ENCODE measurements around the gene NKX6-2. TPM values are rescaled to one million over a fixed set of nuclear protein-coding genes. Genes with fewer than 3 reads are reported as not detected.

Gene NKX6-2
- total and polyA plus RNA-seq, 10 of the 15 experiments (the other 5 are each of a cell fraction or from before 2014, with no cell fraction given): 0.45 to 1.8 TPM; not detected in 8

DNA sequence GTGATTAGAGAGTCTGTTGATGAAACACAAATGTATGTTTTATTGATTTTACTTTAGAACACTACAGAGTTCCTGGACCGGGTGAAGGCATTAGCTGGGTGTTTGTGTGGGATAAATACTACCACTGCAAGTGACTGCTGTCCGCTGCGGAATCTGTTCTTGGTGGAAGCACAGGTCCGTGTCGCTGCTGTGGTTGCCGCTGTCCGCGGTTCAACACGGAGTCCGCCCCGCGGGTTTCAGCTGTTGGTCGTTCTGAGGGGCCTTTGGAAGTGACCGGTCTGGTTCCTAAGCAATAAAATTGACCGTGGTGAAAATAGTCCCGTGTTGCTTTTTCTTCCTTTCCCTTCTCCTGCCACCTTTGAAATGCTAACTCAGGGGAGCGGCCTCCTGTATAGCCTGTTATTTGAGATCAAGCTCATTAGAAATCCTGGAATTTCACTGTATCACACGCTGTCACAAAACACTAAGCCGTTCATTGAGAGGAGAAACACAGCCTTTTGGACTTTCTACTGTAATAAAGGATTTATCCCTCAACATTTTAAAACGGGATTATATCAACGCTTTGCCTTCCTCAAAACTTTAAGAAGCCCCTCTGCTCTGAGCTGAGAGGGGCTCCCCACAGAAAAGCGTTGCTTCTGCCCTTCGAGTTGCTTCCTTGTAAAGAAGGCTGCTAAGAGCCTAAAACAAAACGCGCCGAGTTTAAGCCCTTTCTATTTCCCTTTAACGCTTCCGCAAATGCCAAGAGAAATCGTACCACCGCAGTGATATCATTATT lies 2.6 kb downstream of the NKX6-2 start:
- Histone ChIP-seq H3K4me2 (ENCODE audit: control insufficient read depth, insufficient read depth) (no peak overlapping the region), H3K27ac (ENCODE audit: control insufficient read depth, insufficient read depth) (no peak overlapping the region), H4K20me1 (ENCODE audit: control insufficient read depth, insufficient read depth) (no peaks in the 10 kb centered on the region), H3K9me3 (replicated peaks; ENCODE audit: control insufficient read depth, insufficient read depth, low read length) (no peaks in the 10 kb centered on the region; the same call in 2 of the 3 replicates), H3K4me1 (ENCODE audit: control insufficient read depth, insufficient read depth, low read length) (no peaks in the 10 kb centered on the region), H2AFZ (ENCODE audit: control insufficient read depth, low read depth, low read length) (no peak overlapping the region), H3K27me3 (replicated peaks in 1 of 2; ENCODE audit: control insufficient read depth in 2 of 2, insufficient read depth in 2 of 2, low read length in 1 of 2) (no peaks in the 10 kb centered on the region), H3K9ac (ENCODE audit: control insufficient read depth, insufficient read depth, low read length) (no peak overlapping the region), H3K4me3 (no peak overlapping the region), H3K36me3 (ENCODE audit: control insufficient read depth in 2 of 2, insufficient read depth in 2 of 2, low read length in 1 of 2) (no peaks in the 10 kb centered on the region; a peak in 1 of 4 replicates), H3K79me2 (ENCODE audit: control insufficient read depth, insufficient read depth, low read length) (no peaks in the 10 kb centered on the region)
- DNase-seq (ENCODE audit: low read depth, low spot score): no peak
- intact Hi-C loops (cut with micrococcal nuclease; ENCODE audit: unreplicated experiment): no loop called here
- no peak for ATAC-seq
- 93% methylated on average over 30 of the region's 30 CpGs for WGBS (ENCODE audit: insufficient coverage, insufficient replicate concordance, low lambda C conversion rate, missing lambda C conversion rate)
- no TSS peak for BruUV-seq (replicated peaks)
- in situ Hi-C loops (cut with MboI): no loop called here
- FAIRE-seq: no peak
- TF ChIP-seq SUZ12 (IDR thresholded peaks at IDR 0.05; ENCODE audit: unreplicated experiment): no peak
- no peak for TF ChIP-seq EED (IDR thresholded peaks at IDR 0.05; ENCODE audit: low read depth)
- TF ChIP-seq CBFB (IDR thresholded peaks at IDR 0.05; ENCODE audit: low read depth): no peak
- TF ChIP-seq SUPT20H (IDR thresholded peaks at IDR 0.05; ENCODE audit: borderline replicate concordance, control insufficient read depth, low read depth, low read length): no peak
- no peak for TF ChIP-seq ZNF217 (IDR thresholded peaks at IDR 0.05)
- TF ChIP-seq ZZZ3 (IDR thresholded peaks at IDR 0.05; ENCODE audit: control insufficient read depth, insufficient read length, low read depth): no peak
- TF ChIP-seq IRF4 (IDR thresholded peaks at IDR 0.05; ENCODE audit: low read depth, low read length): no peak
- no peak for TF ChIP-seq HDAC6 (IDR thresholded peaks at IDR 0.05; ENCODE audit: unreplicated experiment)
- TF ChIP-seq, protein P1, sequence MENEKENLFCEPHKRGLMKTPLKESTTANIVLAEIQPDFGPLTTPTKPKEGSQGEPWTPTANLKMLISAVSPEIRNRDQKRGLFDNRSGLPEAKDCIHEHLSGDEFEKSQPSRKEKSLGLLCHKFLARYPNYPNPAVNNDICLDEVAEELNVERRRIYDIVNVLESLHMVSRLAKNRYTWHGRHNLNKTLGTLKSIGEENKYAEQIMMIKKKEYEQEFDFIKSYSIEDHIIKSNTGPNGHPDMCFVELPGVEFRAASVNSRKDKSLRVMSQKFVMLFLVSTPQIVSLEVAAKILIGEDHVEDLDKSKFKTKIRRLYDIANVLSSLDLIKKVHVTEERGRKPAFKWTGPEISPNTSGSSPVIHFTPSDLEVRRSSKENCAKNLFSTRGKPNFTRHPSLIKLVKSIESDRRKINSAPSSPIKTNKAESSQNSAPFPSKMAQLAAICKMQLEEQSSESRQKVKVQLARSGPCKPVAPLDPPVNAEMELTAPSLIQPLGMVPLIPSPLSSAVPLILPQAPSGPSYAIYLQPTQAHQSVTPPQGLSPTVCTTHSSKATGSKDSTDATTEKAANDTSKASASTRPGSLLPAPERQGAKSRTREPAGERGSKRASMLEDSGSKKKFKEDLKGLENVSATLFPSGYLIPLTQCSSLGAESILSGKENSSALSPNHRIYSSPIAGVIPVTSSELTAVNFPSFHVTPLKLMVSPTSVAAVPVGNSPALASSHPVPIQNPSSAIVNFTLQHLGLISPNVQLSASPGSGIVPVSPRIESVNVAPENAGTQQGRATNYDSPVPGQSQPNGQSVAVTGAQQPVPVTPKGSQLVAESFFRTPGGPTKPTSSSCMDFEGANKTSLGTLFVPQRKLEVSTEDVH (IDR thresholded peaks at IDR 0.05; ENCODE audit: low read depth, partially characterized antibody): no peak
- TF ChIP-seq CHD4 (IDR thresholded peaks at IDR 0.05): no peak
- TF ChIP-seq, protein P2, sequence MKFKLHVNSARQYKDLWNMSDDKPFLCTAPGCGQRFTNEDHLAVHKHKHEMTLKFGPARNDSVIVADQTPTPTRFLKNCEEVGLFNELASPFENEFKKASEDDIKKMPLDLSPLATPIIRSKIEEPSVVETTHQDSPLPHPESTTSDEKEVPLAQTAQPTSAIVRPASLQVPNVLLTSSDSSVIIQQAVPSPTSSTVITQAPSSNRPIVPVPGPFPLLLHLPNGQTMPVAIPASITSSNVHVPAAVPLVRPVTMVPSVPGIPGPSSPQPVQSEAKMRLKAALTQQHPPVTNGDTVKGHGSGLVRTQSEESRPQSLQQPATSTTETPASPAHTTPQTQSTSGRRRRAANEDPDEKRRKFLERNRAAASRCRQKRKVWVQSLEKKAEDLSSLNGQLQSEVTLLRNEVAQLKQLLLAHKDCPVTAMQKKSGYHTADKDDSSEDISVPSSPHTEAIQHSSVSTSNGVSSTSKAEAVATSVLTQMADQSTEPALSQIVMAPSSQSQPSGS (IDR thresholded peaks at IDR 0.05; ENCODE audit: low read length): no peak
- TF ChIP-seq ATF7 (IDR thresholded peaks at IDR 0.05; ENCODE audit: low read depth): no peak
- no peak for TF ChIP-seq POLR2A (IDR thresholded peaks at IDR 0.05; ENCODE audit: low read depth, low read length)
- TF ChIP-seq, protein P3, sequence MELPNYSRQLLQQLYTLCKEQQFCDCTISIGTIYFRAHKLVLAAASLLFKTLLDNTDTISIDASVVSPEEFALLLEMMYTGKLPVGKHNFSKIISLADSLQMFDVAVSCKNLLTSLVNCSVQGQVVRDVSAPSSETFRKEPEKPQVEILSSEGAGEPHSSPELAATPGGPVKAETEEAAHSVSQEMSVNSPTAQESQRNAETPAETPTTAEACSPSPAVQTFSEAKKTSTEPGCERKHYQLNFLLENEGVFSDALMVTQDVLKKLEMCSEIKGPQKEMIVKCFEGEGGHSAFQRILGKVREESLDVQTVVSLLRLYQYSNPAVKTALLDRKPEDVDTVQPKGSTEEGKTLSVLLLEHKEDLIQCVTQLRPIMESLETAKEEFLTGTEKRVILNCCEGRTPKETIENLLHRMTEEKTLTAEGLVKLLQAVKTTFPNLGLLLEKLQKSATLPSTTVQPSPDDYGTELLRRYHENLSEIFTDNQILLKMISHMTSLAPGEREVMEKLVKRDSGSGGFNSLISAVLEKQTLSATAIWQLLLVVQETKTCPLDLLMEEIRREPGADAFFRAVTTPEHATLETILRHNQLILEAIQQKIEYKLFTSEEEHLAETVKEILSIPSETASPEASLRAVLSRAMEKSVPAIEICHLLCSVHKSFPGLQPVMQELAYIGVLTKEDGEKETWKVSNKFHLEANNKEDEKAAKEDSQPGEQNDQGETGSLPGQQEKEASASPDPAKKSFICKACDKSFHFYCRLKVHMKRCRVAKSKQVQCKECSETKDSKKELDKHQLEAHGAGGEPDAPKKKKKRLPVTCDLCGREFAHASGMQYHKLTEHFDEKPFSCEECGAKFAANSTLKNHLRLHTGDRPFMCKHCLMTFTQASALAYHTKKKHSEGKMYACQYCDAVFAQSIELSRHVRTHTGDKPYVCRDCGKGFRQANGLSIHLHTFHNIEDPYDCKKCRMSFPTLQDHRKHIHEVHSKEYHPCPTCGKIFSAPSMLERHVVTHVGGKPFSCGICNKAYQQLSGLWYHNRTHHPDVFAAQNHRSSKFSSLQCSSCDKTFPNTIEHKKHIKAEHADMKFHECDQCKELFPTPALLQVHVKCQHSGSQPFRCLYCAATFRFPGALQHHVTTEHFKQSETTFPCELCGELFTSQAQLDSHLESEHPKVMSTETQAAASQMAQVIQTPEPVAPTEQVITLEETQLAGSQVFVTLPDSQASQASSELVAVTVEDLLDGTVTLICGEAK (IDR thresholded peaks at IDR 0.05; ENCODE audit: borderline replicate concordance): no peak
- TF ChIP-seq PAX5 (IDR thresholded peaks at IDR 0.05; ENCODE audit: borderline replicate concordance, low read depth, low read length): no peak
- no peak for TF ChIP-seq MYB (IDR thresholded peaks at IDR 0.05; ENCODE audit: borderline replicate concordance, low read depth, low read length)
- no peak for TF ChIP-seq SMAD5 (IDR thresholded peaks at IDR 0.05; ENCODE audit: low read depth)
- ChIA-PET SMC1A (ENCODE audit: uncharacterized antibody, unreplicated experiment) (no interaction called here), POLR2A (no interaction called here), CTCF (no interaction called here), RAD21 (ENCODE audit: unreplicated experiment) (no interaction called here)

Measured in GM12878 (cell line).